H1 (cell line): Measurements from ENCODE around the gene ANKRD65. TPM values are rescaled to one million over a fixed set of nuclear protein-coding genes. Genes with fewer than 3 reads are reported as not detected.
A peak's percentile ranks its signal among the peaks of the same experiment; 100 is the strongest.

Experiments used
- CTCF ChIA-PET: fragments of 300-600 bp; sonication (Branson Sonifier 250); formaldehyde crosslinking; loops from one replicate; lab custom pipeline; 2021; ENCODE audit not compliant: partially characterized antibody; lab: Charles Lee
- POLR2A ChIA-PET: fragments of 300-600 bp; sonication (Branson Sonifier 250); formaldehyde crosslinking; loops from one replicate; lab custom pipeline; 2021; ENCODE audit warnings: inconsistent platforms; ENCODE audit not compliant: partially characterized antibody; lab: Charles Lee
- DNase-seq, 2 experiments: peaks; one replicate each; pipeline versions ENCODE4 v3.0.0 to v3.0.0-alpha.2; 2010 to 2022; ENCODE audit warnings: low spot score in 2 of 2, low read depth in 1 of 2, mixed read lengths in 1 of 2
- FAIRE-seq: peaks from 2 replicates; lab custom pipeline; 2011; peaks lifted over from hg19 to GRCh38; lab: Jason Lieb, UNC
- H2AFZ ChIP-seq: 2 replicates; pipeline ENCODE4 v1.8.1; 2012; ENCODE audit warnings: low read length, inconsistent platforms
- H2AK5ac ChIP-seq: 2 replicates; pipeline ENCODE4 v1.6.1; 2013; ENCODE audit warnings: low read depth, low read length
- H2BK120ac ChIP-seq: replicated peaks from 2 replicates; pipeline ENCODE3; 2013; ENCODE audit warnings: low read depth, low read length, inconsistent platforms
- H2BK12ac ChIP-seq: 2 replicates; pipeline ENCODE4 v1.6.1; 2013; ENCODE audit warnings: low read depth, low read length
- H2BK15ac ChIP-seq: 2 replicates; pipeline ENCODE4 v1.6.1; 2013; ENCODE audit warnings: low read length
- H2BK20ac ChIP-seq: 2 replicates; pipeline ENCODE4 v1.6.1; 2013; ENCODE audit warnings: low read length
- H2BK5ac ChIP-seq: 2 replicates; pipeline ENCODE4 v1.6.1; 2013; ENCODE audit warnings: low read depth, low read length
- H3K14ac ChIP-seq: 2 replicates; pipeline ENCODE4 v1.6.1; 2013; ENCODE audit warnings: inconsistent platforms; ENCODE audit not compliant: insufficient read length
- H3K18ac ChIP-seq: 2 replicates; pipeline ENCODE4 v1.6.1; 2013; ENCODE audit warnings: low read length; ENCODE audit errors: extremely low read depth
- H3K23ac ChIP-seq: 2 replicates; pipeline ENCODE4 v1.6.1; 2013; ENCODE audit warnings: inconsistent platforms; ENCODE audit not compliant: insufficient read length
- H3K23me2 ChIP-seq: 2 replicates; pipeline ENCODE4 v1.6.1; 2013; ENCODE audit warnings: low read depth, low read length
- H3K27ac ChIP-seq: 2 replicates; pipeline ENCODE4 v1.6.1; 2011; ENCODE audit warnings: low read depth, low read length, inconsistent platforms
- H3K27me3 ChIP-seq, 4 experiments: replicated peaks in 1 of 4; 1 replicate in 1 of 4; 2 replicates in 3 of 4; pipeline versions ENCODE4 v1.6.1 to v1.8.1; 2011 to 2013; ENCODE audit warnings: low read length in 3 of 4, mild to moderate bottlenecking in 3 of 4, inconsistent platforms in 2 of 4, mixed read lengths in 2 of 4, moderate library complexity in 1 of 4; ENCODE audit not compliant: control insufficient read depth in 3 of 4, insufficient read depth in 3 of 4; ENCODE audit errors: extremely low read depth in 1 of 4
- H3K36me3 ChIP-seq, 4 experiments: 2 replicates each; pipeline versions ENCODE4 v1.6.1 to v1.8.1; 2011 to 2013; ENCODE audit warnings: mild to moderate bottlenecking in 4 of 4, low read length in 3 of 4, moderate library complexity in 2 of 4, control low read depth in 1 of 4, inconsistent platforms in 1 of 4; ENCODE audit not compliant: insufficient read depth in 4 of 4, control insufficient read depth in 2 of 4
- H3K4ac ChIP-seq: replicated peaks from 2 replicates; pipeline ENCODE3; 2013; ENCODE audit warnings: low read length, low read depth, mixed read lengths, inconsistent platforms; ENCODE audit not compliant: insufficient read length
- H3K4me1 ChIP-seq, 4 experiments: replicated peaks in 1 of 4; 1 replicate in 1 of 4; 2 replicates in 3 of 4; pipeline versions ENCODE4 v1.6.1 to v1.8.1; 2011 to 2013; ENCODE audit warnings: low read length in 3 of 4, inconsistent platforms in 2 of 4, mixed read lengths in 1 of 4; ENCODE audit not compliant: insufficient read depth in 4 of 4, control insufficient read depth in 3 of 4
- H3K4me2 ChIP-seq, 2 experiments: 2 replicates each; pipeline versions ENCODE4 v1.6.1 to v1.8.1; 2011 to 2013; ENCODE audit warnings: low read depth in 2 of 2, low read length in 2 of 2, control low read depth in 1 of 2, inconsistent platforms in 1 of 2, mild to moderate bottlenecking in 1 of 2; ENCODE audit not compliant: insufficient read depth in 1 of 2
- H3K4me3 ChIP-seq, 4 experiments: fragments of 200-600, 300-600 bp in 1 of 4; sonication (generic), shearing (Covaris generic), sonication (Bioruptor Twin) in 1 of 4; 2 replicates each; pipeline versions ENCODE4 v1.5.1 to v1.8.1; 2011 to 2016; ENCODE audit warnings: low read length in 4 of 4, low read depth in 3 of 4, control low read depth in 2 of 4, inconsistent platforms in 2 of 4, mild to moderate bottlenecking in 2 of 4, mixed read lengths in 1 of 4, moderate library complexity in 1 of 4; ENCODE audit not compliant: insufficient read depth in 2 of 4; ENCODE audit errors: extremely low read depth in 1 of 4
- H3K56ac ChIP-seq: replicated peaks from 2 replicates; pipeline ENCODE3; 2013; ENCODE audit warnings: low read depth, mild to moderate bottlenecking, mixed read lengths, low read length, inconsistent platforms; ENCODE audit not compliant: insufficient read length
- H3K79me1 ChIP-seq: 2 replicates; pipeline ENCODE4 v1.6.1; 2013; ENCODE audit warnings: low read depth, low read length, control low read depth
- H3K79me2 ChIP-seq, 2 experiments: 2 replicates each; pipeline versions ENCODE4 v1.6.1 to v1.8.1; 2012 to 2013; ENCODE audit warnings: low read length in 2 of 2, mild to moderate bottlenecking in 2 of 2, inconsistent platforms in 1 of 2; ENCODE audit not compliant: insufficient read depth in 2 of 2, control insufficient read depth in 1 of 2
- H3K9ac ChIP-seq, 4 experiments: replicated peaks in 1 of 4; 1 replicate in 1 of 4; 2 replicates in 3 of 4; pipeline versions ENCODE4 v1.6.1 to v1.8.1; 2011 to 2013; ENCODE audit warnings: low read depth in 3 of 4, low read length in 3 of 4, control low read depth in 2 of 4, mild to moderate bottlenecking in 2 of 4, moderate library complexity in 2 of 4, inconsistent platforms in 1 of 4; ENCODE audit errors: extremely low read depth in 1 of 4
- H3K9me3 ChIP-seq, 2 experiments: 2 replicates each; pipeline versions ENCODE4 v1.6.1 to v1.8.1; 2012 to 2013; ENCODE audit warnings: mild to moderate bottlenecking in 2 of 2, moderate library complexity in 2 of 2, control low read depth in 1 of 2, inconsistent platforms in 1 of 2, low read depth in 1 of 2, low read length in 1 of 2, mixed read lengths in 1 of 2; ENCODE audit not compliant: insufficient read depth in 2 of 2
- H4K20me1 ChIP-seq, 2 experiments: replicated peaks in 1 of 2; 2 replicates each; pipeline versions ENCODE3 to v1.8.1; 2011 to 2013; ENCODE audit warnings: inconsistent platforms in 2 of 2, low read length in 2 of 2, mild to moderate bottlenecking in 1 of 2; ENCODE audit not compliant: insufficient read depth in 2 of 2, control insufficient read depth in 1 of 2
- H4K5ac ChIP-seq: 2 replicates; pipeline ENCODE4 v1.6.1; 2013; ENCODE audit warnings: low read length, low read depth, mixed read lengths, inconsistent platforms; ENCODE audit not compliant: insufficient read length
- H4K8ac ChIP-seq: 2 replicates; pipeline ENCODE4 v1.8.0; 2013; ENCODE audit warnings: mild to moderate bottlenecking, moderate library complexity, low read length, inconsistent platforms; ENCODE audit not compliant: insufficient read depth; ENCODE audit errors: extremely low read depth
- H4K91ac ChIP-seq: replicated peaks from 2 replicates; pipeline ENCODE3; 2013; ENCODE audit warnings: low read length, mixed read lengths, inconsistent platforms; ENCODE audit not compliant: insufficient read length
- JUND ChIP-seq: IDR thresholded peaks from 2 replicates; pipeline ENCODE4 v1.6.1; 2011; ENCODE audit warnings: mild to moderate bottlenecking, improper control_type of control experiment, low read length
- KDM1A ChIP-seq: fragments of 200-600, 300-600 bp; sonication (generic); IDR thresholded peaks from 2 replicates; pipeline ENCODE4 v1.7.1; 2016; ENCODE audit warnings: mild to moderate bottlenecking, low read length, borderline replicate concordance
- NRF1 ChIP-seq: IDR thresholded peaks from 2 replicates; pipeline ENCODE4 v1.6.1; 2011; ENCODE audit warnings: mild to moderate bottlenecking, low read depth, low read length, improper control_type of control experiment
- RBBP5 ChIP-seq: IDR thresholded peaks from 2 replicates; pipeline ENCODE4 v1.7.1; 2012; ENCODE audit warnings: low read depth, mild to moderate bottlenecking, inconsistent platforms, low read length, moderate library complexity, borderline replicate concordance
- RNF2 ChIP-seq: fragments of 200-900, 300-1000 bp; sonication (generic); IDR thresholded peaks from 2 replicates; pipeline ENCODE4 v1.7.1; 2016; ENCODE audit warnings: borderline replicate concordance, low read depth, mild to moderate bottlenecking, antibody characterized with exemption, low read length; ENCODE audit not compliant: poor library complexity, severe bottlenecking; ENCODE audit errors: missing control alignments
- RXRA ChIP-seq: IDR thresholded peaks from 2 replicates; pipeline ENCODE4 v1.6.1; 2011; ENCODE audit warnings: low read depth, mild to moderate bottlenecking, low read length, moderate library complexity; ENCODE audit not compliant: insufficient read depth
- SIX5 ChIP-seq: IDR thresholded peaks from 2 replicates; pipeline ENCODE4 v1.6.1; 2011; ENCODE audit warnings: mild to moderate bottlenecking, low read depth, low read length
- SP1 ChIP-seq: IDR thresholded peaks from 2 replicates; pipeline ENCODE4 v1.6.1; 2011; ENCODE audit warnings: low read depth, low read length
- TAF1 ChIP-seq: IDR thresholded peaks from 2 replicates; pipeline ENCODE4 v1.6.1; 2011; ENCODE audit warnings: mild to moderate bottlenecking, low read depth, low read length
- WGBS, 2 experiments: shearing (Covaris generic) in 1 of 2; methylation state at CpG; one replicate each; pipeline versions ENCODE4 v1.1.6 to v1.1.7; 2013 to 2015; ENCODE audit warnings: low lambda C conversion rate in 2 of 2, mixed read lengths in 2 of 2, inconsistent platforms in 1 of 2, low coverage in 1 of 2, missing lambda C conversion rate in 1 of 2; ENCODE audit not compliant: insufficient replicate concordance in 2 of 2, insufficient coverage in 1 of 2, insufficient read length in 1 of 2; ENCODE audit errors: extremely low coverage in 1 of 2, missing lambda C conversion rate in 1 of 2; 5-methylcytosine and 5-hydroxymethylcytosine counted together
- polyA plus RNA-seq, 7 experiments: library from polyadenylated mRNA; depleted of rRNA in 3 of 7; stranded (reverse) in 5 of 7; unstranded in 2 of 7; fragments of >200 nt in 5 of 7; fragments of 200-250 nt in 2 of 7; gene quantifications; 1 replicate in 5 of 7; 2 replicates in 1 of 7; 4 replicates in 1 of 7; pipeline versions ENCODE4 v1.2.1 to v1.2.3, GENCODE V29; 2011 to 2013; ENCODE audit warnings: missing spikeins in 2 of 7, mixed read lengths in 2 of 7
- total RNA-seq: library from RNA; stranded (reverse); fragmentation: NEBNext Ultra II Directional; extraction: Animal tissue kit (Norgen Biotek cat#: 25700); gene quantifications from 2 replicates; pipeline ENCODE4 v1.2.1, GENCODE V29; 2021

The ANKRD65 gene
- total and polyA plus RNA-seq, 2 of the 8 experiments (the other 6 are each of a cell fraction or from before 2014, with no cell fraction given) = 1.8 to 2.0 TPM

- Histone ChIP-seq H3K4me2 (peak overlapping the region; percentile 81 to 89), H2BK5ac (no peak overlapping the region; the same call in 1 of the 2 replicates), H2BK12ac (no peak overlapping the region), H3K23ac (no peak overlapping the region), H4K8ac (peak overlapping the region; percentile 86; the same call in 1 of the 2 replicates), H3K27me3 (no peaks in the 10 kb centered on the region), H3K9ac (peak overlapping the region; percentile 75 to 96 (median 92)), H3K4me1 (peaks cover 0 to 18% (median 13%) of the 10 kb centered on the region in 4 experiments; a peak in 6 of 7 replicates), H3K9me3 (no peaks in the 10 kb centered on the region), H4K91ac (no peak overlapping the region), H3K18ac (no peak overlapping the region), H4K5ac (no peak overlapping the region), H3K27ac (0 out of 2 replicates have a peak overlapping the region, but pooled peaks have one; percentile 89), H3K79me1 (peaks cover 18% of the 10 kb centered on the region), H2BK15ac (no peak overlapping the region), H2AK5ac (0 out of 2 replicates have a peak overlapping the region, but pooled peaks have one; percentile 20), H3K14ac (no peak overlapping the region), H3K4ac (no peak overlapping the region), H3K79me2 (peaks cover 6 to 50% of the 10 kb centered on the region in 2 experiments; a peak in 3 of 4 replicates), H2BK20ac (no peak overlapping the region), H3K23me2 (peaks cover 17% of the 10 kb centered on the region), H2BK120ac (no peak overlapping the region), H3K36me3 (peaks cover 36 to 67% (median 50%) of the 10 kb centered on the region in 4 experiments), H3K56ac (no peak overlapping the region), H3K4me3 (peak overlapping the region; percentile 93 to 95 (median 94)), H4K20me1 (peaks cover 12 to 27% of the 10 kb centered on the region in 2 experiments), H2AFZ (no peak overlapping the region)
- 84% methylated on average over 19 of the region's 19 CpGs; no CpG with 5 or more reads in 1 of the 2 experiments for WGBS, 2 experiments
- POLR2A ChIA-PET = interaction anchor here (0.8 to 33.4 kb wide), 7 partner anchors 2 to 55 kb away, joined by 4 to 719 read pairs (median 27); partner anchors contain the start of genes ANKRD65, AURKAIP1, CCNL2 and MRPL20
- no peak for FAIRE-seq
- CTCF ChIA-PET = interaction anchor here (0.9 to 3.1 kb wide), 7 partner anchors 9 to 107 kb away, joined by 3 to 14 read pairs (median 7); partner anchors contain the start of gene AURKAIP1
- TF ChIP-seq SP1 (no peak), KDM1A (no peak), TAF1 (no peak), JUND (no peak), RNF2 (no peak), RXRA (no peak), NRF1 (no peak), SIX5 (no peak), RBBP5 (no peak)
- no peak for DNase-seq
Observed at GRCh38 chr1:1397839-1398523, 23.1 kb downstream of the ANKRD65 start.
